DND-41 (cell line): ENCODE results near the gene HES6.

ENCODE experiments used
- EZH2 ChIP-seq: IDR thresholded peaks from 3 replicates; pipeline ENCODE4 v1.6.1; 2012; ENCODE audit warnings: borderline replicate concordance, low read depth, mild to moderate bottlenecking, moderate library complexity, low read length, inconsistent platforms; ENCODE audit not compliant: severe bottlenecking
- TF ChIP-seq, protein P1 (sequence below): IDR thresholded peaks from 2 replicates; pipeline ENCODE4 v1.5.1; 2012; ENCODE audit warnings: borderline replicate concordance, low read length, moderate library complexity, mild to moderate bottlenecking; ENCODE audit not compliant: poor library complexity, severe bottlenecking; ENCODE audit errors: extremely low read depth

GRCh38 chr2:238279324-238279682 lies 39.5 kb upstream of the HES6 start:
- no peak for TF ChIP-seq EZH2
- TF ChIP-seq, protein P1, sequence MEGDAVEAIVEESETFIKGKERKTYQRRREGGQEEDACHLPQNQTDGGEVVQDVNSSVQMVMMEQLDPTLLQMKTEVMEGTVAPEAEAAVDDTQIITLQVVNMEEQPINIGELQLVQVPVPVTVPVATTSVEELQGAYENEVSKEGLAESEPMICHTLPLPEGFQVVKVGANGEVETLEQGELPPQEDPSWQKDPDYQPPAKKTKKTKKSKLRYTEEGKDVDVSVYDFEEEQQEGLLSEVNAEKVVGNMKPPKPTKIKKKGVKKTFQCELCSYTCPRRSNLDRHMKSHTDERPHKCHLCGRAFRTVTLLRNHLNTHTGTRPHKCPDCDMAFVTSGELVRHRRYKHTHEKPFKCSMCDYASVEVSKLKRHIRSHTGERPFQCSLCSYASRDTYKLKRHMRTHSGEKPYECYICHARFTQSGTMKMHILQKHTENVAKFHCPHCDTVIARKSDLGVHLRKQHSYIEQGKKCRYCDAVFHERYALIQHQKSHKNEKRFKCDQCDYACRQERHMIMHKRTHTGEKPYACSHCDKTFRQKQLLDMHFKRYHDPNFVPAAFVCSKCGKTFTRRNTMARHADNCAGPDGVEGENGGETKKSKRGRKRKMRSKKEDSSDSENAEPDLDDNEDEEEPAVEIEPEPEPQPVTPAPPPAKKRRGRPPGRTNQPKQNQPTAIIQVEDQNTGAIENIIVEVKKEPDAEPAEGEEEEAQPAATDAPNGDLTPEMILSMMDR = no peak
